ENCODE results near the gene DYNC1I1. TPM values are rescaled to one million over a fixed set of nuclear protein-coding genes. Genes with fewer than 3 reads are reported as not detected.

The DYNC1I1 gene
- total RNA-seq, 3 donors from 2014 or later (not counting 1 experiment from before 2014, with no cell fraction given) = not detected

- Mint-ChIP-seq H3K27me3 (ENCODE audit: low read depth in 2 of 2) (peaks cover 2 to 59% of the 10 kb centered on the region in 2 donors), H3K36me3 (no peaks in the 10 kb centered on the region), H3K9me3 (no peaks in the 10 kb centered on the region), H3K27ac (no peak overlapping the region), H3K4me1 (no peaks in the 10 kb centered on the region), H3K4me3 (no peak overlapping the region)
- intact Hi-C loops (cut with micrococcal nuclease) = no loop called here
- peaks cover 5% of the 10 kb centered on the region for H3K27me3 ChIP-seq (ENCODE audit: control insufficient read depth, insufficient read depth, low read length)
- no peaks in the 10 kb centered on the region for H3K4me1 ChIP-seq (ENCODE audit: control insufficient read depth, insufficient read depth, low read length)
- TF ChIP-seq CTCF (IDR thresholded peaks at IDR 0.05) = no peak
- no peaks in the 10 kb centered on the region for H3K36me3 ChIP-seq (ENCODE audit: control insufficient read depth, insufficient read depth, low read length)
- no peaks in the 10 kb centered on the region for H3K9me3 ChIP-seq (ENCODE audit: control insufficient read depth, insufficient read depth, low read length)
- 67% methylated on average over 1 of the region's 6 CpGs for whole genome bisulfite sequencing (ENCODE audit: insufficient coverage)
- DNase-seq (no peak), ATAC-seq (no peak)
- no peak overlapping the region for H3K4me3 ChIP-seq (ENCODE audit: low read length)
- no peak overlapping the region for H3K27ac ChIP-seq (ENCODE audit: low read length)
These were observed 318.4 kb downstream of the DYNC1I1 start for GRCh38 chr7:96090756-96091155.

GRCh38 chr7:96093435-96093834 is 321.1 kb downstream of the DYNC1I1 start:
- Histone ChIP-seq H3K9me3 (ENCODE audit: control insufficient read depth, insufficient read depth, low read length) (no peaks in the 10 kb centered on the region), H3K4me3 (ENCODE audit: low read length) (no peak overlapping the region), H3K4me1 (ENCODE audit: control insufficient read depth, insufficient read depth, low read length) (no peaks in the 10 kb centered on the region), H3K36me3 (ENCODE audit: control insufficient read depth, insufficient read depth, low read length) (no peaks in the 10 kb centered on the region), H3K27me3 (ENCODE audit: control insufficient read depth, insufficient read depth, low read length) (peaks cover 3% of the 10 kb centered on the region), H3K27ac (ENCODE audit: low read length) (no peak overlapping the region)
- WGBS (ENCODE audit: insufficient coverage) = 77% methylated on average over 1 of the region's 1 CpG
- DNase-seq (no peak), ATAC-seq (no peak)
- Mint-ChIP-seq H3K9me3 (no peaks in the 10 kb centered on the region), H3K4me1 (no peaks in the 10 kb centered on the region), H3K27ac (no peak overlapping the region), H3K4me3 (no peak overlapping the region), H3K36me3 (no peaks in the 10 kb centered on the region), H3K27me3 (ENCODE audit: low read depth in 2 of 2) (peaks cover 2 to 66% of the 10 kb centered on the region in 2 donors)
- TF ChIP-seq CTCF (IDR thresholded peaks at IDR 0.05) = no peak
- intact Hi-C loops (cut with micrococcal nuclease) = no loop called here

GRCh38 chr7:96097835-96098234 is 325.5 kb downstream of the DYNC1I1 start:
- Histone ChIP-seq H3K9me3 (ENCODE audit: control insufficient read depth, insufficient read depth, low read length) (peaks cover 3% of the 10 kb centered on the region), H3K4me1 (ENCODE audit: control insufficient read depth, insufficient read depth, low read length) (no peaks in the 10 kb centered on the region), H3K27ac (ENCODE audit: low read length) (no peak overlapping the region), H3K36me3 (ENCODE audit: control insufficient read depth, insufficient read depth, low read length) (no peaks in the 10 kb centered on the region), H3K4me3 (ENCODE audit: low read length) (no peak overlapping the region), H3K27me3 (ENCODE audit: control insufficient read depth, insufficient read depth, low read length) (no peaks in the 10 kb centered on the region)
- no peak for TF ChIP-seq CTCF (IDR thresholded peaks at IDR 0.05)
- DNase-seq (no peak), ATAC-seq (no peak)
- no peak overlapping the region for H3K27ac Mint-ChIP-seq
- H3K4me1 Mint-ChIP-seq = no peaks in the 10 kb centered on the region
- H3K27me3 Mint-ChIP-seq (ENCODE audit: low read depth in 2 of 2) = peaks cover 2 to 32% of the 10 kb centered on the region in 2 donors
- 78% methylated on average over 2 of the region's 2 CpGs for WGBS (ENCODE audit: insufficient coverage)
- H3K36me3 Mint-ChIP-seq = no peaks in the 10 kb centered on the region
- H3K9me3 Mint-ChIP-seq = peaks cover 2 to 3% of the 10 kb centered on the region in 2 donors
- H3K4me3 Mint-ChIP-seq = no peak overlapping the region
- intact Hi-C loops (cut with micrococcal nuclease) = no loop called here

GRCh38 chr7:96100737-96101136 is 328.4 kb downstream of the DYNC1I1 start:
- ATAC-seq (no peak), DNase-seq (no peak)
- Histone ChIP-seq H3K36me3 (ENCODE audit: control insufficient read depth, insufficient read depth, low read length) (no peaks in the 10 kb centered on the region), H3K27ac (ENCODE audit: low read length) (no peak overlapping the region), H3K4me1 (ENCODE audit: control insufficient read depth, insufficient read depth, low read length) (no peaks in the 10 kb centered on the region), H3K27me3 (ENCODE audit: control insufficient read depth, insufficient read depth, low read length) (no peaks in the 10 kb centered on the region), H3K4me3 (ENCODE audit: low read length) (no peak overlapping the region), H3K9me3 (ENCODE audit: control insufficient read depth, insufficient read depth, low read length) (peaks cover 3% of the 10 kb centered on the region)
- intact Hi-C loops (cut with micrococcal nuclease) = no loop called here
- Mint-ChIP-seq H3K36me3 (no peaks in the 10 kb centered on the region), H3K27me3 (ENCODE audit: low read depth in 2 of 2) (peaks cover 0 to 12% of the 10 kb centered on the region in 2 donors), H3K27ac (no peak overlapping the region), H3K4me1 (no peaks in the 10 kb centered on the region), H3K9me3 (peaks cover 2 to 3% of the 10 kb centered on the region in 2 donors), H3K4me3 (no peak overlapping the region)
- 75% methylated on average over 1 of the region's 1 CpG for WGBS (ENCODE audit: insufficient coverage)
- no peak for TF ChIP-seq CTCF (IDR thresholded peaks at IDR 0.05)

All from natural killer cell (primary cell).